H9 (cell line): ENCODE measurements around the gene LTBP2. TPM values are rescaled to one million over a fixed set of nuclear protein-coding genes. Genes with fewer than 3 reads are reported as not detected.

Experiments used
- DNase-seq: peaks from one replicate; pipeline ENCODE4 v3.0.0-alpha.2; 2017
- H2AFZ ChIP-seq: one replicate; pipeline ENCODE4 v1.6.1; 2013; ENCODE audit warnings: mild to moderate bottlenecking, low read length, control low read depth, moderate library complexity
- H2AK5ac ChIP-seq: 2 replicates; pipeline ENCODE4 v1.6.1; 2013; ENCODE audit warnings: low read length, control low read depth, mixed read lengths; ENCODE audit not compliant: insufficient read length
- H2BK120ac ChIP-seq: one replicate; pipeline ENCODE4 v1.6.1; 2013; ENCODE audit warnings: low read depth, mild to moderate bottlenecking, low read length, control low read depth, inconsistent platforms; ENCODE audit not compliant: poor library complexity, severe bottlenecking
- H2BK12ac ChIP-seq: 2 replicates; pipeline ENCODE4 v1.6.1; 2013; ENCODE audit warnings: low read length, control low read depth, mixed read lengths, low read depth; ENCODE audit not compliant: insufficient read length
- H2BK15ac ChIP-seq: 2 replicates; pipeline ENCODE4 v1.6.1; 2013; ENCODE audit warnings: low read depth, low read length, control low read depth
- H2BK20ac ChIP-seq: one replicate; pipeline ENCODE4 v1.6.1; 2013; ENCODE audit warnings: low read depth, mild to moderate bottlenecking, low read length, control low read depth, inconsistent platforms; ENCODE audit not compliant: poor library complexity, severe bottlenecking
- H2BK5ac ChIP-seq: 2 replicates; pipeline ENCODE4 v1.6.1; 2013; ENCODE audit warnings: low read length, control low read depth, mixed read lengths; ENCODE audit not compliant: insufficient read length
- H3K14ac ChIP-seq: 2 replicates; pipeline ENCODE4 v1.6.1; 2013; ENCODE audit warnings: low read length, control low read depth; ENCODE audit not compliant: insufficient read depth
- H3K18ac ChIP-seq: 2 replicates; pipeline ENCODE4 v1.6.1; 2013; ENCODE audit warnings: low read depth, mild to moderate bottlenecking, mixed read lengths, low read length, control low read depth; ENCODE audit not compliant: insufficient read length
- H3K23ac ChIP-seq: 2 replicates; pipeline ENCODE4 v1.6.1; 2013; ENCODE audit warnings: low read length, control low read depth, mixed read lengths, low read depth; ENCODE audit not compliant: insufficient read length
- H3K23me2 ChIP-seq: 2 replicates; pipeline ENCODE4 v1.6.1; 2013; ENCODE audit warnings: low read depth, mild to moderate bottlenecking, mixed read lengths, low read length, control low read depth; ENCODE audit not compliant: insufficient read length, poor library complexity, severe bottlenecking
- H3K27ac ChIP-seq: 2 replicates; pipeline ENCODE4 v1.5.1; 2013; ENCODE audit warnings: low read length, control low read depth, mixed read lengths, low read depth; ENCODE audit not compliant: insufficient read length
- H3K27me3 ChIP-seq: 2 replicates; pipeline ENCODE4 v1.6.1; 2013; ENCODE audit warnings: low read length, control low read depth, inconsistent platforms; ENCODE audit not compliant: insufficient read depth
- H3K4ac ChIP-seq: 2 replicates; pipeline ENCODE4 v1.6.1; 2013; ENCODE audit warnings: low read depth, mild to moderate bottlenecking, control low read depth, inconsistent platforms, low read length, moderate library complexity
- H3K4me1 ChIP-seq: 2 replicates; pipeline ENCODE4 v1.6.1; 2013; ENCODE audit warnings: low read length, control low read depth, inconsistent platforms; ENCODE audit not compliant: insufficient read depth
- H3K4me2 ChIP-seq: 2 replicates; pipeline ENCODE4 v1.6.1; 2013; ENCODE audit warnings: low read length, control low read depth, mixed read lengths; ENCODE audit not compliant: insufficient read length, insufficient read depth
- H3K56ac ChIP-seq: 2 replicates; pipeline ENCODE4 v1.6.1; 2013; ENCODE audit warnings: low read depth, mild to moderate bottlenecking, mixed read lengths, low read length, control low read depth; ENCODE audit not compliant: insufficient read length
- H3K79me1 ChIP-seq: 2 replicates; pipeline ENCODE4 v1.6.1; 2013; ENCODE audit warnings: low read depth, mild to moderate bottlenecking, moderate library complexity, low read length, control low read depth, inconsistent platforms; ENCODE audit not compliant: insufficient read depth, poor library complexity, severe bottlenecking
- H3K79me2 ChIP-seq: 2 replicates; pipeline ENCODE4 v1.6.1; 2013; ENCODE audit warnings: low read length, control low read depth, inconsistent platforms; ENCODE audit not compliant: insufficient read depth
- H3K9ac ChIP-seq: 2 replicates; pipeline ENCODE4 v1.6.1; 2013; ENCODE audit warnings: low read length, control low read depth, mixed read lengths; ENCODE audit not compliant: insufficient read length; ENCODE audit errors: extremely low read depth
- H3K9me3 ChIP-seq: one replicate; pipeline ENCODE4 v1.6.1; 2013; ENCODE audit warnings: low read depth, low read length, inconsistent platforms; ENCODE audit not compliant: control insufficient read depth
- H3T11ph ChIP-seq: one replicate; pipeline ENCODE4 v1.6.1; 2013; ENCODE audit warnings: mild to moderate bottlenecking, low read length, control low read depth, inconsistent platforms
- H4K20me1 ChIP-seq: one replicate; pipeline ENCODE4 v1.6.1; 2013; ENCODE audit not compliant: control insufficient read depth, insufficient read length, insufficient read depth
- H4K5ac ChIP-seq: 2 replicates; pipeline ENCODE4 v1.6.1; 2013; ENCODE audit warnings: low read depth, mild to moderate bottlenecking, mixed read lengths, low read length, control low read depth; ENCODE audit not compliant: insufficient read length
- H4K8ac ChIP-seq: replicated peaks from 2 replicates; pipeline ENCODE4 v1.6.1; 2013; ENCODE audit warnings: low read length, control low read depth, mixed read lengths, low read depth; ENCODE audit not compliant: insufficient read length
- H4K91ac ChIP-seq: 2 replicates; pipeline ENCODE4 v1.6.1; 2013; ENCODE audit warnings: low read depth, mild to moderate bottlenecking, moderate library complexity, mixed read lengths, low read length, control low read depth; ENCODE audit not compliant: insufficient read length
- H3K27ac Mint-ChIP-seq, 3 experiments: 2 replicates in 2 of 3; 3 replicates in 1 of 3; pipeline ENCODE4 v1.8.0; 2020 to 2021; ENCODE audit warnings: mixed read lengths in 3 of 3, mild to moderate bottlenecking in 1 of 3, moderate library complexity in 1 of 3
- H3K27me3 Mint-ChIP-seq: 2 replicates; pipeline ENCODE4 v1.8.0; 2021; ENCODE audit warnings: low read depth, mild to moderate bottlenecking, moderate library complexity, mixed read lengths
- H3K36me3 Mint-ChIP-seq, 3 experiments: 2 replicates in 2 of 3; 3 replicates in 1 of 3; pipeline ENCODE4 v1.8.0; 2020 to 2021; ENCODE audit warnings: low read depth in 3 of 3, mixed read lengths in 3 of 3; ENCODE audit not compliant: insufficient read depth in 1 of 3
- H3K4me1 Mint-ChIP-seq, 2 experiments: 2 replicates each; pipeline ENCODE4 v1.8.0; 2020; ENCODE audit warnings: mixed read lengths in 2 of 2
- H3K4me3 Mint-ChIP-seq, 2 experiments: 2 replicates in 1 of 2; 3 replicates in 1 of 2; pipeline ENCODE4 v1.8.0; 2020 to 2021; ENCODE audit warnings: mild to moderate bottlenecking in 2 of 2, mixed read lengths in 2 of 2, moderate library complexity in 1 of 2
- H3K9me3 Mint-ChIP-seq, 2 experiments: 2 replicates in 1 of 2; 3 replicates in 1 of 2; pipeline ENCODE4 v1.8.0; 2020; ENCODE audit warnings: mild to moderate bottlenecking in 2 of 2, mixed read lengths in 2 of 2, moderate library complexity in 1 of 2
- WGBS: extraction: QIAGEN DNeasy Blood & Tissue Kit; methylation state at CpG from one replicate; pipeline ENCODE4 v1.1.7; 2013; ENCODE audit warnings: missing lambda C conversion rate, low lambda C conversion rate, mixed read lengths; ENCODE audit not compliant: insufficient read length; ENCODE audit errors: extremely low coverage; 5-methylcytosine and 5-hydroxymethylcytosine counted together
- total RNA-seq: library from RNA; stranded (reverse); gene quantifications from 2 replicates; pipeline ENCODE4 v1.2.1, GENCODE V29; 2021
- TF ChIP-seq, protein P1 (sequence below): fragments of 200-600 bp; sonication (generic); conservative IDR thresholded peaks from 3 replicates; pipeline ENCODE4 v1.8.0; 2021; ENCODE audit warnings: antibody characterized with exemption, mild to moderate bottlenecking

Gene LTBP2
- total RNA-seq, 1 experiment from 2014 or later = 0.77 TPM

DNA sequence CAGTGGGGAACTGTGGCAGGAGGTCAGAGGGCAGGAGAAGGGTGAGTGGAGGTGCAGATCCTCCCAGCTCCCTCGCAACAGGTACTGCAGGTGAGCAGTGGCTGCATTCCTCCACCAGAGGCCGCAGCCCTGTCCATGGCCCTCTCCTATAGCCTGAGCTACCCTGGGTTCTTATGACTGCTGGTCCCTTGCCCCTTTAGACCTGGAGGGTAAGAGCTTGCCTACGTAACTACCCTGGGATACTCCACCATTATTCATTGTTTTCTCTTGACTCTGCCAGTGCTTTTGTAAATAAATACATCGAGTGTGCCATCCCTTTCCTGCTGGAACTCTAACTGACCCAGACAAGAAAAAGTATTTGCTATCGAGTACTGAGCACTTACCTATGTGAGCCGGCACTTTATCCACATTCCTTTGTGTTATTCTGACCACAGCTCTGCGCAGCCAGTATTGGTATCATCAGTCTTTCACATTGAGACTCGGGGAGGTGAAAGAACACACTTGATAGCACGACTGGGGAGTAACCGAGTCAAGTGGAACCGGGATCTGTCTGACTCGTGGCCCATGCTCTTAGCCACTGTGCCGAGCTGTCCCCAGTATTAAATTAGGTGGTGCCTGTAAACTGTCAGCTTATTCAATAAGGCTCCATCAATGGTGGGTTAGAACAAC lies 38.5 kb downstream of the LTBP2 start:
- Histone ChIP-seq H3K4me1 (no peaks in the 10 kb centered on the region), H2AK5ac (no peak overlapping the region), H2AFZ (no peak overlapping the region), H3K56ac (no peak overlapping the region), H2BK120ac (no peak overlapping the region), H3K79me1 (no peaks in the 10 kb centered on the region), H3T11ph (no peak overlapping the region), H2BK15ac (no peak overlapping the region), H4K20me1 (no peaks in the 10 kb centered on the region), H3K23me2 (no peaks in the 10 kb centered on the region), H2BK12ac (no peak overlapping the region), H3K23ac (no peak overlapping the region), H3K14ac (no peak overlapping the region), H4K8ac (no peak overlapping the region), H3K18ac (no peak overlapping the region), H3K4me2 (no peak overlapping the region), H4K91ac (no peak overlapping the region), H3K4ac (no peak overlapping the region), H3K9me3 (no peaks in the 10 kb centered on the region), H3K27ac (no peak overlapping the region), H4K5ac (no peak overlapping the region), H3K9ac (no peak overlapping the region), H3K27me3 (no peaks in the 10 kb centered on the region), H2BK5ac (no peak overlapping the region), H3K79me2 (no peaks in the 10 kb centered on the region), H2BK20ac (no peak overlapping the region)
- WGBS = no CpG with 5 or more reads among the region's 13 CpGs
- Mint-ChIP-seq H3K4me3 (no peak overlapping the region), H3K4me1 (peaks cover 25 to 45% of the 10 kb centered on the region in 2 experiments), H3K36me3 (no peaks in the 10 kb centered on the region), H3K9me3 (no peaks in the 10 kb centered on the region), H3K27me3 (no peaks in the 10 kb centered on the region; the same call in 1 of the 2 replicates), H3K27ac (no peak overlapping the region)
- TF ChIP-seq, protein P1, sequence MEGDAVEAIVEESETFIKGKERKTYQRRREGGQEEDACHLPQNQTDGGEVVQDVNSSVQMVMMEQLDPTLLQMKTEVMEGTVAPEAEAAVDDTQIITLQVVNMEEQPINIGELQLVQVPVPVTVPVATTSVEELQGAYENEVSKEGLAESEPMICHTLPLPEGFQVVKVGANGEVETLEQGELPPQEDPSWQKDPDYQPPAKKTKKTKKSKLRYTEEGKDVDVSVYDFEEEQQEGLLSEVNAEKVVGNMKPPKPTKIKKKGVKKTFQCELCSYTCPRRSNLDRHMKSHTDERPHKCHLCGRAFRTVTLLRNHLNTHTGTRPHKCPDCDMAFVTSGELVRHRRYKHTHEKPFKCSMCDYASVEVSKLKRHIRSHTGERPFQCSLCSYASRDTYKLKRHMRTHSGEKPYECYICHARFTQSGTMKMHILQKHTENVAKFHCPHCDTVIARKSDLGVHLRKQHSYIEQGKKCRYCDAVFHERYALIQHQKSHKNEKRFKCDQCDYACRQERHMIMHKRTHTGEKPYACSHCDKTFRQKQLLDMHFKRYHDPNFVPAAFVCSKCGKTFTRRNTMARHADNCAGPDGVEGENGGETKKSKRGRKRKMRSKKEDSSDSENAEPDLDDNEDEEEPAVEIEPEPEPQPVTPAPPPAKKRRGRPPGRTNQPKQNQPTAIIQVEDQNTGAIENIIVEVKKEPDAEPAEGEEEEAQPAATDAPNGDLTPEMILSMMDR = peak; percentile 69
- peak; percentile 74 for DNase-seq
